WTC11 (cell line): ENCODE results near the gene FNDC5. TPM values are rescaled to one million over a fixed set of nuclear protein-coding genes. Genes with fewer than 3 reads are reported as not detected.

Experiments
- ATAC-seq: fragments of 200-7000 bp; cut with Tn5 transposase; 2 replicates; pipeline ENCODE4 v1.10.0; 2021; ENCODE audit warnings: mild to moderate bottlenecking, moderate library complexity
- CTCF ChIA-PET: fragments of 300-600 bp; sonication (Branson Sonifier 250); formaldehyde crosslinking; loops from one replicate; lab custom pipeline; 2021; ENCODE audit warnings: antibody characterized with exemption; lab: Charles Lee
- POLR2A ChIA-PET: fragments of 350-600 bp; sonication (Branson Sonifier 250); formaldehyde crosslinking; loops from one replicate; lab custom pipeline; 2021; ENCODE audit warnings: antibody characterized with exemption; lab: Charles Lee
- DNase-seq: peaks from one replicate; pipeline ENCODE4 v3.0.0; 2021; ENCODE audit warnings: low spot score
- H3K27ac Mint-ChIP-seq: 2 replicates; pipeline ENCODE4 v1.8.0; 2021; ENCODE audit warnings: mixed read lengths
- H3K27me3 Mint-ChIP-seq: 2 replicates; pipeline ENCODE4 v1.8.0; 2021; ENCODE audit warnings: low read depth, mild to moderate bottlenecking, moderate library complexity, mixed read lengths
- H3K36me3 Mint-ChIP-seq: 2 replicates; pipeline ENCODE4 v1.8.0; 2021; ENCODE audit warnings: mixed read lengths
- H3K4me1 Mint-ChIP-seq: 2 replicates; pipeline ENCODE4 v1.8.0; 2022; ENCODE audit warnings: mixed read lengths
- H3K4me3 Mint-ChIP-seq: 2 replicates; pipeline ENCODE4 v1.8.0; 2021; ENCODE audit warnings: mild to moderate bottlenecking, moderate library complexity, mixed read lengths
- H3K9me3 Mint-ChIP-seq: 2 replicates; pipeline ENCODE4 v1.8.0; 2021; ENCODE audit warnings: mixed read lengths
- CREB1 ChIP-seq: sonication (generic); formaldehyde crosslinking; IDR thresholded peaks from 2 replicates; pipeline ENCODE4 v1.8.0; 2023; ENCODE audit warnings: mild to moderate bottlenecking, missing genetic modification reagents
- EMX1 ChIP-seq: fragments of 250-450 bp; sonication (Bioruptor Pico); IDR thresholded peaks from 2 replicates; pipeline ENCODE4 v1.8.0; 2021; ENCODE audit warnings: mild to moderate bottlenecking
- ETV6 ChIP-seq: sonication (generic); formaldehyde crosslinking; IDR thresholded peaks from 2 replicates; pipeline ENCODE4 v1.8.1; 2022; ENCODE audit warnings: mild to moderate bottlenecking, missing genetic modification reagents
- GTF2I ChIP-seq: fragments of 250-450 bp; sonication (Bioruptor Pico); conservative IDR thresholded peaks from 2 replicates; pipeline ENCODE4 v1.4.0; 2021; ENCODE audit warnings: mild to moderate bottlenecking
- HMGA2 ChIP-seq: fragments of 250-450 bp; sonication (Bioruptor Pico); IDR thresholded peaks from 2 replicates; pipeline ENCODE4 v1.4.0; 2021; ENCODE audit warnings: mild to moderate bottlenecking, moderate library complexity
- MYBL2 ChIP-seq: sonication (generic); formaldehyde crosslinking; IDR thresholded peaks from 2 replicates; pipeline ENCODE4 v1.8.1; 2023; ENCODE audit warnings: mild to moderate bottlenecking, moderate library complexity, missing genetic modification reagents
- NFYB ChIP-seq: sonication (generic); formaldehyde crosslinking; conservative IDR thresholded peaks from 2 replicates; pipeline ENCODE4 v1.8.0; 2022; ENCODE audit warnings: low read depth, missing genetic modification reagents
- NR1H2 ChIP-seq: sonication (generic); formaldehyde crosslinking; IDR thresholded peaks from 2 replicates; pipeline ENCODE4 v1.9.0; 2021; ENCODE audit warnings: mild to moderate bottlenecking, moderate library complexity, missing genetic modification reagents
- NR2C2 ChIP-seq: sonication (generic); formaldehyde crosslinking; IDR thresholded peaks from 2 replicates; pipeline ENCODE4 v1.8.0; 2022; ENCODE audit warnings: mild to moderate bottlenecking, missing genetic modification reagents
- OVOL2 ChIP-seq: fragments of 250-450 bp; sonication (Bioruptor Pico); IDR thresholded peaks from 2 replicates; pipeline ENCODE4 v1.9.0; 2021; ENCODE audit warnings: mild to moderate bottlenecking, borderline replicate concordance
- PRRX2 ChIP-seq: fragments of 250-450 bp; sonication (Bioruptor Pico); IDR thresholded peaks from 2 replicates; pipeline ENCODE4 v1.8.0; 2021; ENCODE audit warnings: mild to moderate bottlenecking
- RELA ChIP-seq: sonication (generic); formaldehyde crosslinking; IDR thresholded peaks from 2 replicates; pipeline ENCODE4 v1.8.1; 2022; ENCODE audit warnings: missing genetic modification reagents, mild to moderate bottlenecking, borderline replicate concordance
- SMAD3 ChIP-seq: sonication (generic); formaldehyde crosslinking; IDR thresholded peaks from 2 replicates; pipeline ENCODE4 v1.8.0; 2022; ENCODE audit warnings: missing genetic modification reagents, mild to moderate bottlenecking, borderline replicate concordance
- SP1 ChIP-seq: sonication (generic); formaldehyde crosslinking; conservative IDR thresholded peaks from 2 replicates; pipeline ENCODE4 v1.8.1; 2022; ENCODE audit warnings: missing genetic modification reagents
- TCF7 ChIP-seq: sonication (generic); formaldehyde crosslinking; IDR thresholded peaks from 2 replicates; pipeline ENCODE4 v1.8.0; 2022; ENCODE audit warnings: mild to moderate bottlenecking, low read depth, missing genetic modification reagents, moderate library complexity
- TEAD4 ChIP-seq: sonication (generic); formaldehyde crosslinking; IDR thresholded peaks from 2 replicates; pipeline ENCODE4 v1.8.0; 2022; ENCODE audit warnings: mild to moderate bottlenecking, missing genetic modification reagents
- TP53 ChIP-seq: sonication (generic); formaldehyde crosslinking; IDR thresholded peaks from 2 replicates; pipeline ENCODE4 v1.8.1; 2023; ENCODE audit warnings: mild to moderate bottlenecking, missing genetic modification reagents
- ZNF121 ChIP-seq: sonication (generic); formaldehyde crosslinking; IDR thresholded peaks from 2 replicates; pipeline ENCODE4 v1.8.0; 2023; ENCODE audit warnings: missing genetic modification reagents
- ZNF396 ChIP-seq: fragments of 250-450 bp; sonication (Bioruptor Pico); IDR thresholded peaks from 2 replicates; pipeline ENCODE4 v1.8.0; 2021; ENCODE audit warnings: mild to moderate bottlenecking, moderate library complexity, borderline replicate concordance
- total RNA-seq: library from RNA; stranded (reverse); gene quantifications from 3 replicates; pipeline ENCODE4 v1.2.3, GENCODE V29; 2021
- TF ChIP-seq, protein P1 (sequence below): sonication (generic); formaldehyde crosslinking; IDR thresholded peaks from 2 replicates; pipeline ENCODE4 v1.8.0; 2022; ENCODE audit warnings: mild to moderate bottlenecking, missing genetic modification reagents
- TF ChIP-seq, protein P2 (sequence below): fragments of 250-450 bp; sonication (Bioruptor Pico); IDR thresholded peaks from 2 replicates; pipeline ENCODE4 v1.9.0; 2021; ENCODE audit warnings: mild to moderate bottlenecking
- TF ChIP-seq, protein P3 (sequence below): sonication (generic); formaldehyde crosslinking; IDR thresholded peaks from 2 replicates; pipeline ENCODE4 v1.8.0; 2022; ENCODE audit warnings: mild to moderate bottlenecking, missing genetic modification reagents
- TF ChIP-seq, protein P4 (sequence below): sonication (generic); formaldehyde crosslinking; IDR thresholded peaks from 2 replicates; pipeline ENCODE4 v1.8.0; 2023; ENCODE audit warnings: missing genetic modification reagents
- TF ChIP-seq, protein P5 (sequence below): sonication (generic); formaldehyde crosslinking; IDR thresholded peaks from 2 replicates; pipeline ENCODE4 v1.8.0; 2022; ENCODE audit warnings: missing genetic modification reagents
- TF ChIP-seq, protein P6 (sequence below): sonication (generic); formaldehyde crosslinking; IDR thresholded peaks from 2 replicates; pipeline ENCODE4 v1.8.0; 2023; ENCODE audit warnings: mild to moderate bottlenecking, missing genetic modification reagents

FNDC5 gene
- total RNA-seq, 1 experiment from 2014 or later = 1.2 TPM

DNA sequence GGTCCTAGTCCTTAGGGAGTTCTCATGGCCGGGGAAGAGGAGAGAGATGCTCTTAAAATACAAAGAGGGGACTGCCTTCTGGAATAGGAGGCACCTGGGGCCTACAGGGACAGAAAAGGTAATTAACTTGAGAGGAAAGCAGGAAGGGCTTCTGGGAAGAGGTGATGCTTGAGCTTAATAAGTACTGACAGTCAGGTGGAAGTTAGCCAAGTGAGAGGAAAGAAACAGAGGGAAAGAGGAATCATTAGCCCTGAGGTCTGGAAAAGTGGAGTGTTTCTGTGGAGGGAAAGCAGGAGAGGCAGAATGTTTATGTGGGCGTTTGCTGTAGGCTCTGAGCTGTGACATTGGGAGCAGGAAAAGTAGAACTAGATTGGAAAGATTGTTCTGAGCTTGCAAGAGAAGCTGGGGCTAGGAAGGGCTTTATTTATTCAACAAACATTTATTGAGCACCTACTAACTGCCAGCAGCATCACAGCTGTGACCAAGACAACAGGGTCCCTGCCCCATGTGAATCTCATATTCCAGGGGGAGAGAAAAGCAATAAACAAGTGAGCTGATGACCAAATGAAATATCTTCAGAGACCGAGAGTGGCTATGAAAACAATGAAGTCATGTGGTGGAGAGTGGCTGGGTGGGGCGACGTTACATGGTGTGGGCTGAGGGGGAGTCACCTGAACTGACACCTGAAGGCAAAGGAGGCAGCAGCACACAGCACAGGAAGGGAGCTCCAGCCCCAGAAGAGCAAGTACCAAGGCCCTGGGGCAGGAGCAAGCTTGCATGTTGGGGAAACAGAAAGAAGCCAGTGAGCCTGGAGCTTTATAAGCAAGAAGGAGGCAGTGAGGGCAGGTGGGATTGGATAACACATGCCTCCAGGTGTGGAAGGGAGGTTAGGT lies 4.4 kb upstream of the FNDC5 start (continued):
- TF ChIP-seq NR1H2 (CRISPR knock-in tag) = no peak
- TF ChIP-seq ZNF121 (CRISPR knock-in tag) = no peak
- no peak for TF ChIP-seq TP53
- TF ChIP-seq NR2C2 (CRISPR knock-in tag) = no peak
- no peak for TF ChIP-seq MYBL2 (CRISPR knock-in tag)
- TF ChIP-seq TEAD4 (CRISPR knock-in tag) = no peak
- TF ChIP-seq, all 79 proteins: peak for 0

DNA sequence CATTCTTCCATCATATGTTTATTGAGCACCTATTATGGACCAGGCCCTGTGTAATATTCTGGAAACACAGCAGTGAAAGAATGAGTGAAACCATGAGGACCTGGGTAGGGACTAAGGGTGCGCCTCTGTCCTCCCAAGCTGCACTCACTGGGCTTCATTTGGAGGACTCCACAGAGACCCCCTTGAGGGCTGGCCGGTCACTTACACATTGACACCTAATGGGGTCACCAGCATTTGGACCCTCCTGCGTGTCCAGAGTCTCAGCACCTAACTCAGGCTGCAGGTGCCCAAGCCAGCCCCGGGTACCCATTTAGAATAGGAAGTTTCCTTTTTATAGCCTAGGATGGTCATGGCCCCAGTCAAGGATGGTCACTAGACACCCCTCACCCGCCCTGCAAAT lies 2.8 kb upstream of the FNDC5 start:
- TF ChIP-seq ZNF396 = no peak
- no peak for TF ChIP-seq CREB1 (CRISPR knock-in tag)
- TF ChIP-seq EMX1 (CRISPR knock-in tag) = no peak
- TF ChIP-seq, protein P1, sequence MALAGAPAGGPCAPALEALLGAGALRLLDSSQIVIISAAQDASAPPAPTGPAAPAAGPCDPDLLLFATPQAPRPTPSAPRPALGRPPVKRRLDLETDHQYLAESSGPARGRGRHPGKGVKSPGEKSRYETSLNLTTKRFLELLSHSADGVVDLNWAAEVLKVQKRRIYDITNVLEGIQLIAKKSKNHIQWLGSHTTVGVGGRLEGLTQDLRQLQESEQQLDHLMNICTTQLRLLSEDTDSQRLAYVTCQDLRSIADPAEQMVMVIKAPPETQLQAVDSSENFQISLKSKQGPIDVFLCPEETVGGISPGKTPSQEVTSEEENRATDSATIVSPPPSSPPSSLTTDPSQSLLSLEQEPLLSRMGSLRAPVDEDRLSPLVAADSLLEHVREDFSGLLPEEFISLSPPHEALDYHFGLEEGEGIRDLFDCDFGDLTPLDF (CRISPR knock-in tag) = no peak
- TF ChIP-seq GTF2I (CRISPR knock-in tag) = no peak
- TF ChIP-seq HMGA2 = no peak
- no peak for TF ChIP-seq TCF7 (CRISPR knock-in tag)
- TF ChIP-seq SMAD3 (CRISPR knock-in tag) = no peak
- TF ChIP-seq, protein P2, sequence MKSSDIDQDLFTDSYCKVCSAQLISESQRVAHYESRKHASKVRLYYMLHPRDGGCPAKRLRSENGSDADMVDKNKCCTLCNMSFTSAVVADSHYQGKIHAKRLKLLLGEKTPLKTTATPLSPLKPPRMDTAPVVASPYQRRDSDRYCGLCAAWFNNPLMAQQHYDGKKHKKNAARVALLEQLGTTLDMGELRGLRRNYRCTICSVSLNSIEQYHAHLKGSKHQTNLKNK (CRISPR knock-in tag) = no peak
- no peak for TF ChIP-seq NFYB
- no peak for TF ChIP-seq ETV6 (CRISPR knock-in tag)
- TF ChIP-seq, protein P3, sequence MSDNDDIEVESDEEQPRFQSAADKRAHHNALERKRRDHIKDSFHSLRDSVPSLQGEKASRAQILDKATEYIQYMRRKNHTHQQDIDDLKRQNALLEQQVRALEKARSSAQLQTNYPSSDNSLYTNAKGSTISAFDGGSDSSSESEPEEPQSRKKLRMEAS = no peak
- TF ChIP-seq, protein P4, sequence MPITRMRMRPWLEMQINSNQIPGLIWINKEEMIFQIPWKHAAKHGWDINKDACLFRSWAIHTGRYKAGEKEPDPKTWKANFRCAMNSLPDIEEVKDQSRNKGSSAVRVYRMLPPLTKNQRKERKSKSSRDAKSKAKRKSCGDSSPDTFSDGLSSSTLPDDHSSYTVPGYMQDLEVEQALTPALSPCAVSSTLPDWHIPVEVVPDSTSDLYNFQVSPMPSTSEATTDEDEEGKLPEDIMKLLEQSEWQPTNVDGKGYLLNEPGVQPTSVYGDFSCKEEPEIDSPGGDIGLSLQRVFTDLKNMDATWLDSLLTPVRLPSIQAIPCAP (CRISPR knock-in tag) = no peak
- TF ChIP-seq RELA = no peak
- TF ChIP-seq SP1 = no peak
- TF ChIP-seq, protein P5, sequence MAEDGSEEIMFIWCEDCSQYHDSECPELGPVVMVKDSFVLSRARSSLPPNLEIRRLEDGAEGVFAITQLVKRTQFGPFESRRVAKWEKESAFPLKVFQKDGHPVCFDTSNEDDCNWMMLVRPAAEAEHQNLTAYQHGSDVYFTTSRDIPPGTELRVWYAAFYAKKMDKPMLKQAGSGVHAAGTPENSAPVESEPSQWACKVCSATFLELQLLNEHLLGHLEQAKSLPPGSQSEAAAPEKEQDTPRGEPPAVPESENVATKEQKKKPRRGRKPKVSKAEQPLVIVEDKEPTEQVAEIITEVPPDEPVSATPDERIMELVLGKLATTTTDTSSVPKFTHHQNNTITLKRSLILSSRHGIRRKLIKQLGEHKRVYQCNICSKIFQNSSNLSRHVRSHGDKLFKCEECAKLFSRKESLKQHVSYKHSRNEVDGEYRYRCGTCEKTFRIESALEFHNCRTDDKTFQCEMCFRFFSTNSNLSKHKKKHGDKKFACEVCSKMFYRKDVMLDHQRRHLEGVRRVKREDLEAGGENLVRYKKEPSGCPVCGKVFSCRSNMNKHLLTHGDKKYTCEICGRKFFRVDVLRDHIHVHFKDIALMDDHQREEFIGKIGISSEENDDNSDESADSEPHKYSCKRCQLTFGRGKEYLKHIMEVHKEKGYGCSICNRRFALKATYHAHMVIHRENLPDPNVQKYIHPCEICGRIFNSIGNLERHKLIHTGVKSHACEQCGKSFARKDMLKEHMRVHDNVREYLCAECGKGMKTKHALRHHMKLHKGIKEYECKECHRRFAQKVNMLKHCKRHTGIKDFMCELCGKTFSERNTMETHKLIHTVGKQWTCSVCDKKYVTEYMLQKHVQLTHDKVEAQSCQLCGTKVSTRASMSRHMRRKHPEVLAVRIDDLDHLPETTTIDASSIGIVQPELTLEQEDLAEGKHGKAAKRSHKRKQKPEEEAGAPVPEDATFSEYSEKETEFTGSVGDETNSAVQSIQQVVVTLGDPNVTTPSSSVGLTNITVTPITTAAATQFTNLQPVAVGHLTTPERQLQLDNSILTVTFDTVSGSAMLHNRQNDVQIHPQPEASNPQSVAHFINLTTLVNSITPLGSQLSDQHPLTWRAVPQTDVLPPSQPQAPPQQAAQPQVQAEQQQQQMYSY (CRISPR knock-in tag) = no peak
- no peak for TF ChIP-seq OVOL2 (CRISPR knock-in tag)
- TF ChIP-seq, protein P6, sequence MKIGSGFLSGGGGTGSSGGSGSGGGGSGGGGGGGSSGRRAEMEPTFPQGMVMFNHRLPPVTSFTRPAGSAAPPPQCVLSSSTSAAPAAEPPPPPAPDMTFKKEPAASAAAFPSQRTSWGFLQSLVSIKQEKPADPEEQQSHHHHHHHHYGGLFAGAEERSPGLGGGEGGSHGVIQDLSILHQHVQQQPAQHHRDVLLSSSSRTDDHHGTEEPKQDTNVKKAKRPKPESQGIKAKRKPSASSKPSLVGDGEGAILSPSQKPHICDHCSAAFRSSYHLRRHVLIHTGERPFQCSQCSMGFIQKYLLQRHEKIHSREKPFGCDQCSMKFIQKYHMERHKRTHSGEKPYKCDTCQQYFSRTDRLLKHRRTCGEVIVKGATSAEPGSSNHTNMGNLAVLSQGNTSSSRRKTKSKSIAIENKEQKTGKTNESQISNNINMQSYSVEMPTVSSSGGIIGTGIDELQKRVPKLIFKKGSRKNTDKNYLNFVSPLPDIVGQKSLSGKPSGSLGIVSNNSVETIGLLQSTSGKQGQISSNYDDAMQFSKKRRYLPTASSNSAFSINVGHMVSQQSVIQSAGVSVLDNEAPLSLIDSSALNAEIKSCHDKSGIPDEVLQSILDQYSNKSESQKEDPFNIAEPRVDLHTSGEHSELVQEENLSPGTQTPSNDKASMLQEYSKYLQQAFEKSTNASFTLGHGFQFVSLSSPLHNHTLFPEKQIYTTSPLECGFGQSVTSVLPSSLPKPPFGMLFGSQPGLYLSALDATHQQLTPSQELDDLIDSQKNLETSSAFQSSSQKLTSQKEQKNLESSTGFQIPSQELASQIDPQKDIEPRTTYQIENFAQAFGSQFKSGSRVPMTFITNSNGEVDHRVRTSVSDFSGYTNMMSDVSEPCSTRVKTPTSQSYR (CRISPR knock-in tag) = no peak
- no peak for TF ChIP-seq PRRX2 (CRISPR knock-in tag)
- DNase-seq (no peak), ATAC-seq (no peak)
- no peak overlapping the region for H3K4me3 Mint-ChIP-seq
- no peak overlapping the region for H3K27ac Mint-ChIP-seq
- POLR2A ChIA-PET = no interaction called here
- CTCF ChIA-PET = interaction anchor here (0.6 to 4.6 kb wide), 17 partner anchors 9 to 353 kb away, joined by 3 to 45 read pairs (median 4); partner anchors contain the start of genes AZIN2 and HPCA
- H3K27me3 Mint-ChIP-seq = peaks cover 32% of the 10 kb centered on the region
- no peaks in the 10 kb centered on the region for H3K36me3 Mint-ChIP-seq
- H3K9me3 Mint-ChIP-seq = no peaks in the 10 kb centered on the region
- H3K4me1 Mint-ChIP-seq = peaks cover 47% of the 10 kb centered on the region
